SK-N-SH (cell line): Measurements from ENCODE around the gene UNC50.

ENCODE experiments used
- ELF1 ChIP-seq: IDR thresholded peaks from 2 replicates; pipeline ENCODE4 v1.4.0; 2012
- EZH2phosphoT487 ChIP-seq: fragments of 200-600 bp; sonication (generic); IDR thresholded peaks from 2 replicates; pipeline ENCODE4 v1.6.1; 2017; ENCODE audit warnings: low read depth, mixed run types, mild to moderate bottlenecking, antibody characterized with exemption, moderate library complexity, borderline replicate concordance
- JUND ChIP-seq: IDR thresholded peaks from 2 replicates; pipeline ENCODE4 v1.4.0; 2012
- MEF2A ChIP-seq: IDR thresholded peaks from 2 replicates; pipeline ENCODE4 v1.4.0; 2012; ENCODE audit warnings: low read depth, borderline replicate concordance
- POLR2AphosphoS5 ChIP-seq: IDR thresholded peaks from 2 replicates; pipeline ENCODE4 v1.6.1; 2012; ENCODE audit warnings: low read depth, low read length
- RAD21 ChIP-seq: IDR thresholded peaks from 2 replicates; pipeline ENCODE4 v1.6.1; 2012; ENCODE audit warnings: mild to moderate bottlenecking, low read length
- RXRA ChIP-seq: IDR thresholded peaks from 2 replicates; pipeline ENCODE4 v1.4.0; 2012; ENCODE audit warnings: low read depth, mild to moderate bottlenecking, borderline replicate concordance
- YY1 ChIP-seq: IDR thresholded peaks from 2 replicates; pipeline ENCODE4 v1.4.0; 2012; ENCODE audit warnings: low read depth, mild to moderate bottlenecking
- TF ChIP-seq, protein P1 (sequence below): fragments of 200-600 bp; sonication (generic); IDR thresholded peaks from 2 replicates; pipeline ENCODE4 v1.6.1; 2017; ENCODE audit warnings: antibody characterized with exemption, mild to moderate bottlenecking, moderate library complexity
- TF ChIP-seq, protein P2 (sequence below): IDR thresholded peaks from 2 replicates; pipeline ENCODE4; 2012

DNA sequence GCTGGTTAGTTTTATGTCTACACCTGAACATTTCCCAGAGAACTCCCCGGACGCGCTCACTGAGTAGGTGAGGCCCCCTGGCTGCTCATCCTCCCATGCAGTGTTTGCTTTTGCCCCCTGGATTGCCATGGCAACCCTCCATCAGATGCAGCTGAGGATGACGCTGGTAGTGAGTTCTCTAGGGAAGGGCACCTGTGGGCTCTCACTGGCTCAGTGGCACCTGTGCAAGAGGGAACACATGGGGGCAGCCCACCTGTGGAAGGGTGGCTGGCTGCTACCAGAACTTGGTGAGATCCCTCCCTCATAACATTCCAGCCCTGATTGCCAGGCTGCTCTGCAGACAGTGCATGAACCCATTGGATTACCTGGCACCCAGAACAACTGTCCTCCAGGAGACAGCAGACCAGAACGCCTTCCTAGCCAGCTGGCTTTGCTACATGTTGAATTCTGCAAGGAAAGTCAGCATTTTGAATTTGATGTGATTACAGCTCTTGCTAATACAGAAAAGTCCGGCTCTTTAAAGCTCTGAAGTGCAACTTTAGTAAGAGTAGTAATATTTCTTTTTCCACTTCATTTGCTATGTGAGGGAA is 21.7 kb upstream of the UNC50 start:
- TF ChIP-seq ELF1 (no peak), YY1 (no peak), JUND (no peak), EZH2phosphoT487 (no peak), RXRA (no peak), MEF2A (no peak), POLR2AphosphoS5 (no peak), RAD21 (no peak)
- TF ChIP-seq, protein P1, sequence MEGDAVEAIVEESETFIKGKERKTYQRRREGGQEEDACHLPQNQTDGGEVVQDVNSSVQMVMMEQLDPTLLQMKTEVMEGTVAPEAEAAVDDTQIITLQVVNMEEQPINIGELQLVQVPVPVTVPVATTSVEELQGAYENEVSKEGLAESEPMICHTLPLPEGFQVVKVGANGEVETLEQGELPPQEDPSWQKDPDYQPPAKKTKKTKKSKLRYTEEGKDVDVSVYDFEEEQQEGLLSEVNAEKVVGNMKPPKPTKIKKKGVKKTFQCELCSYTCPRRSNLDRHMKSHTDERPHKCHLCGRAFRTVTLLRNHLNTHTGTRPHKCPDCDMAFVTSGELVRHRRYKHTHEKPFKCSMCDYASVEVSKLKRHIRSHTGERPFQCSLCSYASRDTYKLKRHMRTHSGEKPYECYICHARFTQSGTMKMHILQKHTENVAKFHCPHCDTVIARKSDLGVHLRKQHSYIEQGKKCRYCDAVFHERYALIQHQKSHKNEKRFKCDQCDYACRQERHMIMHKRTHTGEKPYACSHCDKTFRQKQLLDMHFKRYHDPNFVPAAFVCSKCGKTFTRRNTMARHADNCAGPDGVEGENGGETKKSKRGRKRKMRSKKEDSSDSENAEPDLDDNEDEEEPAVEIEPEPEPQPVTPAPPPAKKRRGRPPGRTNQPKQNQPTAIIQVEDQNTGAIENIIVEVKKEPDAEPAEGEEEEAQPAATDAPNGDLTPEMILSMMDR = no peak
- TF ChIP-seq, protein P2, sequence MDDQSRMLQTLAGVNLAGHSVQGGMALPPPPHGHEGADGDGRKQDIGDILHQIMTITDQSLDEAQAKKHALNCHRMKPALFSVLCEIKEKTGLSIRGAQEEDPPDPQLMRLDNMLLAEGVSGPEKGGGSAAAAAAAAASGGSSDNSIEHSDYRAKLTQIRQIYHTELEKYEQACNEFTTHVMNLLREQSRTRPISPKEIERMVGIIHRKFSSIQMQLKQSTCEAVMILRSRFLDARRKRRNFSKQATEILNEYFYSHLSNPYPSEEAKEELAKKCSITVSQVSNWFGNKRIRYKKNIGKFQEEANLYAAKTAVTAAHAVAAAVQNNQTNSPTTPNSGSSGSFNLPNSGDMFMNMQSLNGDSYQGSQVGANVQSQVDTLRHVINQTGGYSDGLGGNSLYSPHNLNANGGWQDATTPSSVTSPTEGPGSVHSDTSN = no peak
